Fibroblast of the aortic adventitia (primary cell): ENCODE measurements around the gene SPIRE2. TPM values are rescaled to one million over a fixed set of nuclear protein-coding genes. Genes with fewer than 3 reads are reported as not detected.
A peak's percentile ranks its signal among the peaks of the same experiment; 100 is the strongest.
"Not testable (repeated sequence)": the region's sequence is repeated elsewhere in the genome, so short reads cannot be mapped to it uniquely, and the experiment has no call there.

Source experiments
- DNase-seq: peaks from one replicate; pipeline ENCODE4 v3.0.0-alpha.2; 2010; ENCODE audit warnings: low read depth
- H3K4me3 ChIP-seq: 2 replicates; pipeline ENCODE4 v1.5.1; 2011; ENCODE audit warnings: low read depth, mild to moderate bottlenecking, control low read depth, low read length, moderate library complexity
- CTCF ChIP-seq: IDR thresholded peaks from 2 replicates; pipeline ENCODE4 v1.5.1; 2011; ENCODE audit warnings: mild to moderate bottlenecking, low read length, control low read depth, inconsistent platforms; ENCODE audit not compliant: insufficient read depth
- total RNA-seq: library from RNA; depleted of rRNA; stranded (reverse); fragments of >200 nt; gene quantifications from 2 replicates; pipeline ENCODE4 v1.2.3, GENCODE V29; 2012; ENCODE audit warnings: low replicate concordance

The SPIRE2 gene
- total RNA-seq, 1 donor = 2.5 TPM

GRCh38 chr16:89811321-89811720 lies 17.0 kb upstream of the SPIRE2 start:
- H3K4me3 ChIP-seq = no peak overlapping the region
- no peak for DNase-seq
- no peak for TF ChIP-seq CTCF

- no peak for DNase-seq
- peak overlapping the region; percentile 77 for H3K4me3 ChIP-seq
- no peak for TF ChIP-seq CTCF
Observed at GRCh38 chr16:89815639-89816348, 12.5 kb upstream of the SPIRE2 start.

- not testable (repeated sequence) for DNase-seq, H3K4me3 ChIP-seq
Observed at GRCh38 chr16:89818851-89819403, 9.3 kb upstream of the SPIRE2 start.

DNA sequence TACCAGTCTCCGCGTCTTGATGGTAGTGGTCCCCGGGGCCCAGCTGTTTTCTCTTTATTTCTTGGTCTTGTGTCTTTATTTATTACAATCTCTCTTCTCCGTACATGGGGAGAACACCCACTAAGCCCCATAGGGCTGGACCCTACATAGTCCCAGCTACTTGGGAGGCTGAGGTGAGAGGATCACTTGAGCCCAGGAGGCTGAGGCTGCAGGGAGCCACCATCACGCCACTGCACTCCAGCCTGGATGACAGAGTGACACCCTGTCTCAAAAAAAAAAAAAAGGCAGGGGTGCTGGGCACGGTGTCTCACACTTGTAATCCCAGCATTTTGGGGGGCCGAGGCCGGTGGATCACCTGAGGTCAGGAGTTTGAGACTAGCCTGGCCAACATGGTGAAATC lies 8.8 kb upstream of the SPIRE2 start:
- not testable (repeated sequence) for DNase-seq

DNA sequence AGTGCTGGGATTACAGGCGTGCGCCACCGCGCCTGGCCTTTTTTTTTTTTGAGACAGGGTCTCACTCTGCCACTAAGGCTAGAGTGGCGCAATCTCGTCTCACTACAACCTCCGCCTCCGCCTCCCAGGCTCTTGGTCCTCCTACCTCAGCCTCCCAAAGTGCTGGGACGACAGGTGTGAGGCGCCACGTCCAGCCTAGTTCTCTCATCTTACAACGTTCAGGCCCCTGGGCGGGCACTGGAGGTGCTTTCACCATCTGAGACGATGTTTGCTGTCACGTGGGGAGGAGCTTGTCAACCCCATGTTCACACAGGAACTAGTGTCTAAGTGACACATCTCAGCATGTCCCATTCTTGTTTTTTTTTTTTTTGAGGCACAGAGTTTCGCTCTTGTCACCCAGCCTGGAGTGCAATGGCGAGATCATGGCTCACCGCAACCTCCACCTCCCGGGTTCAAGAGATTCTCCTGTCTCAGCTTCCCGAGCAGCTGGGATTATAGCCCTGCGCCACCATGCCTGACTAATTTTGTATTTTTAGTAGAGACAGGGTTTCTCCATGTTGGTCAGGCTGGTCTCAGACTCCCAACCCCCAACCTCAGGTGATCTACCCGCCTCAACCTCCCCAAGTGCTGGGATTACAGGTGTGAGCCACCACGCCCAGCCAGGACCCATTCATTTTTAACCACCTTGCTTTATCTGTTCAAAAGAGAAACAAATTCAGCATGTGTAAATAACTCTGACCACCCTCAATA lies 6.7 kb upstream of the SPIRE2 start:
- TF ChIP-seq CTCF = no peak
- no peak for DNase-seq
- no peak overlapping the region for H3K4me3 ChIP-seq

More for the DNA sequence above, 8.8 kb upstream of the SPIRE2 start:
- not testable (repeated sequence) for H3K4me3 ChIP-seq

GRCh38 chr16:89822188-89823086 lies 5.8 kb upstream of the SPIRE2 start:
- H3K4me3 ChIP-seq = no peak overlapping the region
- TF ChIP-seq CTCF = no peak
- DNase-seq = no peak

- TF ChIP-seq CTCF = no peak
- no peak overlapping the region for H3K4me3 ChIP-seq
- no peak for DNase-seq
Observed at GRCh38 chr16:89823087-89823823, 5.0 kb upstream of the SPIRE2 start.

- not testable (repeated sequence) for H3K4me3 ChIP-seq, DNase-seq
Observed at GRCh38 chr16:89823824-89824148, 4.5 kb upstream of the SPIRE2 start.
